ENCODE results near the gene HLX. TPM values are rescaled to one million over a fixed set of nuclear protein-coding genes. Genes with fewer than 3 reads are reported as not detected.

Gene HLX
- total and polyA plus RNA-seq, 10 donors: 6.9 to 36.1 (median 16.3) TPM

DNA sequence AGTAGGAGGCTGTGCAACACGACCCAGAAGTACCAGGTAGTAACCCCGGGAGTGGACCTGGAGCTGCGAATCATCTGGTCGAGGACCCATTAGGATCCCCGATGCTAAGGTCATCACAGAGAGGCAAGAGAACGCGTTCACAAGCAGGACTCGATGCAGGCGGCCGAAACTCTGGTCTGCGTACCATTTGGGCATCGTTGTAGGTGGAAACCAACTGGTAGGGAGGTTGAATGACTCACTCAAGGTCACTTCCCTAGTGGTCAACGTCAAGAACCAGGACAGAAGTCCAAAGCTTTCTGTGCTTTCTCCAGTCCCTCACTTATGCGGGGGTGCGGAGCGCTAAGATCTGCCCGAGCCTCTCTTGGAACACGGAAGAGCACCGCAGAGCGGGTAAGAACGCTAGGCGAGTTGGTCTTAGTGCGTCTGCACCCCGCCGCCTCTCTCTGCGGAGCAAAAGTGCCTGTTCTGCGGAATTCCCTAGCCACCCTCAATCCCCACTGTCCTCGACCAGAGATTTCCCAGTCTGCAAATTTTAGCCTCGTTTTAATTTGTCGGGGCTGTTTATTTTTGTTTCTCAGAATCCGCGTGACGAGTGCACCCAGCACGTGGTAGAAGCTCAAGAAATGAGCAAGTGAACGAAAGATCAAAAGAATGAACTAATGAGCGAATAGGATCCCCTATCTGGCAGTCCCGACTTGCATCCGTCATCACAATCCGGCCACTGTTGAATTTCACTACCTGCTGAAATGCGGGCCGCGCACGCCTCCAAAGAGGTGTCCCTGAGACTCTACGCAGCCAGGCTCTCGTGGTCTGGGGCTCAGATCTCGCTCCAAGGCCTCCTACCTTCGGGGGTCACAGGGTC is 12.2 kb downstream of the HLX start:
- peaks cover 0 to 93% (median 55%) of the 10 kb centered on the region in 7 donors for H3K27me3 ChIP-seq (replicated peaks in 1 of 7)
- 19 to 35% (median 23%) methylated on average over 38 to 47 of the region's 47 CpGs for WGBS, 5 donors
- TF ChIP-seq POLR2AphosphoS5 (IDR thresholded peaks at IDR 0.05) (no peak), CTCF (IDR thresholded peaks at IDR 0.05 in 8 of 11, conservative IDR thresholded peaks at IDR 0.05 in 3 of 11) (no peak)

DNA sequence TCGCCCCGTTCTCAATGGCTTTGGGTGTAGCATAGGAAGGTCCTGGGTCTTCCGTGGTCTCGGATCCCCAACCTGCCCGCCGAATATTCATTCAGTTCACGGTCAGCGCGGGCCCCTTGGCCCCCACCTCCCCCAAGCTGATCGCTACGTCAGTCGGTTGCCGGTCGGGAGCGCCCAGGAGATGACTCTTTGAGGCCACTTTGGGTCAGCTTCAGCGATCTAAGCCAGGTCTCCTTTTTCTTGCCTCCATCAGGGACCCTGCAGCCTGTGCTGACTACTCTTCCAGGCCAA is 12.8 kb downstream of the HLX start:
- WGBS, 5 donors: 20 to 48% (median 31%) methylated on average over 7 to 16 of the region's 16 CpGs
- peak overlapping the region in 1 of 8 donors; percentile 37 for H3K4me3 ChIP-seq
- TF ChIP-seq POLR2A (IDR thresholded peaks at IDR 0.05): no peak
- no peak for TF ChIP-seq POLR2AphosphoS5 (IDR thresholded peaks at IDR 0.05)
- TF ChIP-seq CTCF (IDR thresholded peaks at IDR 0.05 in 8 of 11, conservative IDR thresholded peaks at IDR 0.05 in 3 of 11): no peak
- no peak overlapping the region for H3K27ac ChIP-seq
- H3K27me3 ChIP-seq (replicated peaks in 1 of 7): peaks cover 0 to 87% (median 55%) of the 10 kb centered on the region in 7 donors
- H3K9me3 ChIP-seq: peaks cover 0 to 6% (median 0%) of the 10 kb centered on the region in 8 donors
- H3K36me3 ChIP-seq: peaks cover 0 to under 1% (median 0%) of the 10 kb centered on the region in 6 donors
- DNase-seq: no peak
- intact Hi-C loops (cut with DNase I; ENCODE audit: low total_unique reads): no loop called here
- H3K4me1 ChIP-seq: peaks cover 0 to 56% (median 35%) of the 10 kb centered on the region in 6 donors

More for the DNA sequence above, 12.2 kb downstream of the HLX start:
- peaks cover 0 to 6% (median under 1%) of the 10 kb centered on the region in 6 donors for H3K36me3 ChIP-seq
- no peak for DNase-seq
- H3K4me1 ChIP-seq: peaks cover 0 to 62% (median 36%) of the 10 kb centered on the region in 6 donors
- peak overlapping the region in 1 of 8 donors; percentile 37 for H3K4me3 ChIP-seq
- peaks cover 0 to 6% (median 0%) of the 10 kb centered on the region in 8 donors for H3K9me3 ChIP-seq
- intact Hi-C loops (cut with DNase I; ENCODE audit: low total_unique reads): no loop called here
- H3K27ac ChIP-seq: no peak overlapping the region

- peaks cover 0 to 45% (median 25%) of the 10 kb centered on the region in 6 donors for H3K4me1 ChIP-seq
- no peak for DNase-seq
- intact Hi-C loops (cut with DNase I; ENCODE audit: low total_unique reads): no loop called here
- H3K4me3 ChIP-seq: peak overlapping the region in 4 of 8 donors; percentile 33 to 65 (median 36)
- H3K27me3 ChIP-seq (replicated peaks in 1 of 7): peaks cover 0 to 76% (median 46%) of the 10 kb centered on the region in 7 donors
- H3K9me3 ChIP-seq: peaks cover 0 to 6% (median 0%) of the 10 kb centered on the region in 8 donors
- WGBS, 5 donors: 31 to 54% (median 36%) methylated on average over 18 of the region's 18 CpGs
- TF ChIP-seq POLR2A (IDR thresholded peaks at IDR 0.05) (no peak), CTCF (IDR thresholded peaks at IDR 0.05 in 8 of 11, conservative IDR thresholded peaks at IDR 0.05 in 3 of 11) (no peak), POLR2AphosphoS5 (IDR thresholded peaks at IDR 0.05) (no peak)
- H3K27ac ChIP-seq: no peak overlapping the region
- H3K36me3 ChIP-seq: no peaks in the 10 kb centered on the region
These were observed 13.9 kb downstream of the HLX start for GRCh38 chr1:220892997-220893700.

DNA sequence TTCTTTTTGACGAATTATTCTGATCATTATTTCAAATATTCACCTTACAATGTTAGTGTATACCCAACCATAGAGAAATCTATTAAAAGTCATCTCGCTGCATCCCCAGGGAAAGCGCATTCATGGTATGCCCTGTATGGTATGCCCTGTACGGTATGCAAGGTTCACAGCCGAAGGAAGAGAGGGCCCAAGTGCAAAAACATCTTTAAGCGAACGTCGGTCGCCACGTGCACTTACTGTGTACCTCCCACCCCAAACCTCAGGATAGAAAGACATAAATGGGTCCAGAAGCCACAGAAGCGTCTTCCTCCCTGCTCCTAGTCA is 14.4 kb downstream of the HLX start:
- intact Hi-C loops (cut with DNase I; ENCODE audit: low total_unique reads): no loop called here
- no peak overlapping the region for H3K27ac ChIP-seq
- peak overlapping the region in 7 of 8 donors; percentile 33 to 65 (median 36) for H3K4me3 ChIP-seq
- no peak for DNase-seq
- WGBS, 5 donors: 12 to 49% (median 30%) methylated on average over 11 of the region's 11 CpGs
- no peak for TF ChIP-seq CTCF (IDR thresholded peaks at IDR 0.05 in 8 of 11, conservative IDR thresholded peaks at IDR 0.05 in 3 of 11)
- no peak for TF ChIP-seq POLR2AphosphoS5 (IDR thresholded peaks at IDR 0.05)
- no peak for TF ChIP-seq POLR2A (IDR thresholded peaks at IDR 0.05)
- H3K27me3 ChIP-seq (replicated peaks in 1 of 7): peaks cover 0 to 70% (median 45%) of the 10 kb centered on the region in 7 donors
- H3K36me3 ChIP-seq: no peaks in the 10 kb centered on the region
- peaks cover 0 to 42% (median 25%) of the 10 kb centered on the region in 6 donors for H3K4me1 ChIP-seq
- peaks cover 0 to 6% (median 0%) of the 10 kb centered on the region in 8 donors for H3K9me3 ChIP-seq
